HG03521 (cell line): ENCODE data around the gene HOXB8.

ENCODE experiments used
- ATAC-seq: cut with Tn5 transposase; IDR thresholded peaks from one replicate; pipeline ENCODE4 v1.9.1; 2021; ENCODE audit warnings: mild to moderate bottlenecking, moderate library complexity; ENCODE audit not compliant: unreplicated experiment

Gene HOXB8

DNA sequence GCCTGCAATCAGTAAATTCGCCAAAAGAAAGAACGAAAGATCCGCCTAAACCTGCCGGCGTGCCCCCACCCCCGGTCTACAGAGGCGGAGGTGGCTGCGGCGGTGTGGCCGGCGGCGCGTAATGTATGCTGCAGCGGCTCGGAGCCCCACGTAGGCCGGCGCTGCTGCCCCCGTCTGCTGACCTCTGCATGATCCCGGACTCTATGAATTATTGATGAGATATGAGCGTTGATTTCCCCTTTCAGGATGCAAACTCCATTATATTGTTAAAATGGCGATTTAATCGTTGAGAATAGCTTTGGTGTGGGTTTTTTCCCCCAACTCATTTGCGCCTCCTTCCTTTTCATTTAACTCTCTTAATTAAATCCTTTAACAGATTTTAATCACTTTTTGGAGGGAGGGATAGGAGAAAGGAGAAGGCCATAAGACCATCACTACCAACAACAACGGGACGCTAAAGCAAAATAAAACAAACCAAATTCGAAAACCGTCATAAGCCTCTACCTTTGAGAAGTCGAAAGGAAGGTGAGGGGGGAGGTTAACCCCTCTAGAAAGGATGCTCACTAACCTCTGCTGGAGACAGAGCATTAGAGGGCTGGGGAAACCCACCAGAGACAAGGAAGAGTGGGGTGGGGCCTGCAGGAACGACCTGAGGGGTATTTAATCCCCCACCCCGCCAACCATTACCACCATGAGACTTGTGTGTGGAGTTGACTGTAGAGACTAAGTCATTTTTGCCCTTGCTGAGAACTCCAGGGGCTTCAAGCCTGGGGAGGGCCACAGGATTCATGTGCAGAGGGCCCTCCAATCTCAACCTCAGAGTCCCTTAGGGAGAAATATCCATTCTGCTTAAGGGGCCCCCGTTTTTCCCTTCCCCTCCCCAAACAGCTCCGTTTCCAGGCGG is 28.5 kb downstream of the HOXB8 start:
- no peak for ATAC-seq

DNA sequence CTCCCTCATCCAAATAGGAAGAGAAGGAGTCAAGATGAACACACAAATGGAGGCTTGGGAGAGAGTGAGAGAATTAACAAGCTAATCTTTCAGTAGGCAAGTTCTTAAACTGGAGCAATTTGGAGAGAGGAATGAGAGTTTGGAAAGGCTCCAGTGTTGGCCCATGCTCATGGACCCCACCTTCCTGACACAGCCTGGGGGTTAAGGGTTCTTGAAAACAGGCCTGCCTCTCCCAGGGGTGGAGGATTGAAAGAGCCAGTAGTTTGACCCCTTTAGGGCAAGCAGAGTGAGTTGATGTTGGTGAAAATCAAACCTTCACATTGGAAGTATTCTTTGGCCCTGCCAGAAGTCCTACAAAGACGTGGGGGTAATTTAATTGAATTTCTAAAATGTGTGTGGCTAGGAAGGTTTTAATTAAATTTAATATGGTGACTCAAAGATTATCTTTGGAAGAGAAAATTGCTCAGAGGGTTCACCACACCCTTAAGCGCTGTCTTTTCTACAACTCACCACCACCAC is 30.8 kb downstream of the HOXB8 start:
- ATAC-seq, result no peak

DNA sequence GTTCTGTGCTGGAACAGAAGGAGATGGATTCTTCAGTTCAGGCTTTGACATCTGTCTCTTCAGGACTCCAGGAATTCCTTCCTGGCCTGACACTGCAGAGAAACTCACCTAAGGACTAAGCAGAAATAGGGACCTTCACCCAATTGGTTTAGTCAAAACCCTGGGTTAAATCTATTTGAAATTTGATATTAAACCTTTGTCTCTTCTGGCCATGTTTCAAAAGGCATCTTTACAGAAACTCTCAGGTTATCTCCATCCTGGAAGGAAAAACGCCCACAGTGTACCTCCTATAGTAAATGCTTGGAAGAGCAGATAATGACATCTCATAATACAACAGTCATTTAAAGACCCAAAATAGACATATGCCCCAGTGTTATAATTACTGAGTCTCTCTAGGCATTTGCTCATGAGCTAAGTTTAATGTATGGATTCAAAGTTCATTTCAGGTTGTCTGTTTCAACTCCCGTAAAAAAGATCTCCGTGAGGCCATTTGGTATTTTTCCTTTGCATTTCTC is 31.3 kb downstream of the HOXB8 start:
- no peak for ATAC-seq

DNA sequence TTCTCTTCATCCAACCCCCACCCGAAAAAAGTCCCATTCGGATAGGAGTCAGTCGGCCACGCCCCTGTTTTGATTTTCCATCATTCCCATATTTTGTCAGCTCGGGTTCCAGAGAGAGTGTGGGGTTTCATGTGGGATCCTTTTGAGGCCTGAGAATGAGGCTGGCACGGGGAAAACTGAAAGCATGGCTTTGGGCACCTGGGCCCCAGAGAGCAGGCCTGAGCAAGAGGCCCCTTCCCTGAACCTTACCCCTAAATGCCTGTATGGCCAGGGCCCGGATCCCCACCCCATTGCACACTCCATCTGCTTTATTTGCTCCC is 32.4 kb downstream of the HOXB8 start:
- no peak for ATAC-seq

DNA sequence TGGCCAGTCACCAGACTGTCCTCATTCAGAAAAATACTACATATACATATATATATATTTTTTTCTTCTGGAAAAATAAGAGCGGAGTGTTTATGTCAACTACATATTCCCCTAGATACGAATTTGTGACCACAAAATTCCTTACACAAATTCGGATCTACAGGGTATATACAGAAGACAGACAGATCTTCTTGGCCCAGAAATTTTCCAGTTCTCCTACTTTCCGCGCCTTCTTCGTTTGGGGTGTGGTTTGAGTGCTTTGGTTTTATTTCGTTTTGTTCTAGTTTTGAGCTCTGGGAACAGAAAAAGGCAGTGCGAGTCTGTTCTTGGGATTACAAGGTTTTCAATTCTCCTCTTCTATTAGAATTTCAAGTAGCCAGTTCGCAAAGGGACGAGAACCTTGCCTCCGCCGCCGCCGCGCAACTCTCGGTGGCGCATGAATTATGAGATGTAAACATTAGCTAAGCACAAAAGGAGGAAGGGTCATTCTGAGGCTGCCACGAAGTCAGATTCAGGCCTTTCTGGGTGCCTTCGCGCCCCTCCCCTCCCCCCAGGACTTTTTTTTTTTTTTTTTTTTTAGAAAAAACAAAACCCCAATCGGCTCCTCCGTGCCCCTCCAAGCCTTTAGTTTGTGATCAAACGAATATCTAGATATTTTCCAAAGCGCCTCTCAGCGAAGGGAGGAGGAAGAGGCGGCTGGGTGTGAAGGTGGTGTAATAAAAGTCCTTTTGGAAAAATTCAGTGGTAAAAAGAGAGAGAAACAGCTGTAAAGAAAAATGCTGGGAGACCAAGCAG is 35.1 kb downstream of the HOXB8 start:
- no peak for ATAC-seq

DNA sequence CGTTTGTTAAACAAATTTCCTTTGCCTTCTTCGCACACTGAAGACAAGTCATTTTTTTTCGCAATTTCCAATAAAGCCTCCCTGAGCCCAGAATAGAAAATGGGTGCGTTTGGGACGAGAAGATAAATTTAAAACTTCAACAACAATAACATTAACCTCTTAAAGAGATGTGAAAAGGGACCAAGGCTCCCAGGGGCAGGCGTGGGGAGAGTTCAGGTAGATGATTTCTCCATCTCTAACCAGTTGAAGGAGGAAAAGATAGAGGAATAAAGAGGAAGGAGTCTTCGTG is 35.7 kb downstream of the HOXB8 start:
- ATAC-seq, result no peak

DNA sequence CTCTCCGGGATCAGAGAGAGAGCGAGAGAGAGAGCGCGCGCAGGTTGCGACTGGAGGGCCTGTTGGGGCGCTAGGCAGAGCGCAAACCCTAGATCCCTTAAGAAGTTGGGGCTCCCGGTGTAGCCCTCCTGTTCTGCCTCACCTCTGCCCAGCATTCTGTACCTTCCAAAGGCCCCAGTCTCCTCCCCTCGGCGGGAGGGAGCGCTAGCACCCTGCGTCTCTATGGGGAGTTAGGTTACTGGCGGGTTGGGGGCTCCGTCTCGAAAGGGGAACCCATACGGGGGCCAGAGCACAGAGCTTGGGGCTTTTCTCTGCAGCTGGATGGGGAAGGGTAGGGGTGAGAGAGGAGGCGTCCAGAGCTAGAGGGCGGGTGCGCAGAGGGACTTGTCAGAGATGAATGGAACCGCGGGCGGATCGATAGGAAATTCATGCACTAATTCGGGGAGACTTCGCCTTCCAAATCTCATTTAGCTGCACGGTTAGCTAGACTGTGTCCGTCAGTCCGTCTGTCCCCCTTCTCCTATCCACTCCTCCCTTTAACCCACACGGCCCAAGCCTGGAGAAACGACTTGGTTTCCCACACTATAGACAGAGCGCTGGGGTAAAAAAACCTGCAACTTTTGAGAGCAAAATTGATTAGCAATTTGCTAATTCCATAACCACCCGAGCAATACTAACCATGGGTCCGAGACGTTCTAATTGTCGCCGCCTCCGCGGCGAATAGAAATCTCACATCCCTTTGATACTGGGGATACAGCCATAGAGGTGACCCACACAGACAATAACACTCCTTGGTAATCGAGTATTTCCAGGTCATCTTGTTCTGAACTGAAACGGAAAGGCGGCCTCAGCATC is 36.2 kb downstream of the HOXB8 start:
- ATAC-seq, result no peak

DNA sequence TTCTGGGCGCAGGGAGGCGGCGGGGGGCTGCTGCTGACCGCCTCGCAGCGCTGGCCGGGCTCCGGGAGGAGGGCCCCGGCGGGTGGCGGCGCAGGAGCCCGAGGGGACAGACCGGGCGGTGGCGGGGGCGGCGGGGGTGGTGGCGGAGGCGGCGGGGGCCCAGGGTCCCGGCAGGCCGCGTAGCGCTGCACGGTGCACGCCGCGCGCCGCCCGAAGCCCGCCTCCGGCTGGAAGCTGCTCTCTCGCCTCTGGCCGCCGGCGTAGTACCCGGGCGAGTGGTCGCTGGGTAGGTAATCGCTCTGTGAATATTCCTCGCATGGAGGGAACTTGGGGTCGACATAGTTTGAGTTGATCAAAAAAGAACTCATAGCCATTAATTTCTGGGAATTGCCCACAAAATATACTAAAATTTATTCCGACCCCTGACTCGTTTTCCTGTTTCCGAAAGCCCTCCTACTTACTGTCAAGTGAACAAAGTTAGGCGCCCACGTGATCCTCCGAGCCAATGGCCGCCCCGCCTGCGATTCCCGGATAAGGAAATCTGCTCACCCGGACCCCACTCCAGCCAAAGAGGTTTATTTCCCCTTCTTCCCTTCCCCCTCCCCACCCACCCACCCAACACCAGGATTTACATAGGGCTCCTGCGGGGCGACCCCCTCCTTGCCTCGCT is 37.0 kb downstream of the HOXB8 start, which contains the start of gene HOXB4:
Gene HOXB4, minus strand, starts transcription at position 405 of the 670 bp plus-strand sequence. Its CDS starts 31 bp downstream, at position 374.
- no peak for ATAC-seq

DNA sequence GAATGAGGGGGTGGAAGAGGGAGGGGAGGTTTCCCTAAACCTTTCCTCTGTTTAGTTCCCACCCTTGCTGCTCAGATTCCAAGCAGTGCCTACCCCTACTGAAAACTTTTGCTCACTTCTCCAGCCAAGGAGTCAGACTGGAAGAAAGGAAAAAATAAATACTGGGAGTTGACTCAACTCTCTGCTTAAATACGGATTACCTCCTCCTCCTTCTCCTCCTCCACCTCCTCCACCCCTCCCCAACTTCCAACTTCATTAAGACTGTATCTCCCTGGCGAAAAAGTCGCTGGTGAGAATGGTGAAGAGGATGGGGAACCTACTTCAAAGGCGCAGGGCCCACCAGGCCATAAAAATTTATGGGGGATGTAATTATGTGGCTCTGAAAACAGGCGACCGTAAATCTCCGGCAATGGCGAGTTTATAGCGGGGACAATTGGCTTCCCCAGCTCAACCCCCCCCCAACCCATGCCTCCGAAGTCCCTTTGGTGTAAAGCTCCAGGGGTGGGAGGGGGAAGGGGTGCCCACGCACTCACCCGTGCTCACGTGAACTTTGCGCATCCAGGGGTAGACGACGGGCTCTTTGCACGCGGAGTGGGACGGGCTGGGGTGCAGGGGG is 37.7 kb downstream of the HOXB8 start:
- no peak for ATAC-seq

DNA sequence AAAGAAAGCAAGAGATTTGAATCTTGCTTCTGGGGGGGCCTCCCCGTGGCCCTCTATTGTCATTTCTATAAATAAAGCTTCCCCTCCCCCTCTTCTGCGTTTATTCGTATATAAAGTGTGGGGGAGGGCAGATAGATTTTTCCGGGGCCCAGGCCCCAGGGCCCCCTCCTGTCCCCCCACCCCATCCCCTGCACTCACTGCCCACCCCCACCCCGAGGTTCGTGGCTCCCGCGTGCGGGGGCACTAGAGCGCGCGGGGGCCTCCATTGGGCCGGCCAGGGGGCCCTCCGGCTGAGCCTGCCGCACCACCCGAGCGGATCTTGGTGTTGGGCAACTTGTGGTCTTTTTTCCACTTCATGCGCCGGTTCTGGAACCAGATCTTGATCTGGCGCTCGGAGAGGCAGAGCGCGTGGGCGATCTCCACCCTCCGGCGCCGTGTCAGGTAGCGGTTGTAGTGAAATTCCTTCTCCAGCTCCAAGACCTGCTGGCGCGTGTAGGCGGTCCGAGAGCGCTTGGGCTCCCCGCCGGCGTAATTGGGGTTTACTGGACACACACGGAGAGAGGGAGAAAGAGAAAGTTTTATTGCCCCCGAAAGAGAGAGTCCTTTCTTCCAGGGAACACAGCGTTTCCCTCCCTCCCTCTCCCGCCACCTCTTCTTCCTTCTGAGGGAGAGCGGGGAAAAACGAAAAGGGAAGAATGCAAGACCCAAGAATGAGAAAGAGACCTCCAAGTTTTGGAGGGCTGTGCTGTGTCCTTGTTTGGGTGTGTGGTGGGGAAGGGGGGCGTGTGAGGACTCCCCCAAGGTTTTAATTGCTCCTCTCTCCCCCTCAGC is 38.4 kb downstream of the HOXB8 start:
- no peak for ATAC-seq

DNA sequence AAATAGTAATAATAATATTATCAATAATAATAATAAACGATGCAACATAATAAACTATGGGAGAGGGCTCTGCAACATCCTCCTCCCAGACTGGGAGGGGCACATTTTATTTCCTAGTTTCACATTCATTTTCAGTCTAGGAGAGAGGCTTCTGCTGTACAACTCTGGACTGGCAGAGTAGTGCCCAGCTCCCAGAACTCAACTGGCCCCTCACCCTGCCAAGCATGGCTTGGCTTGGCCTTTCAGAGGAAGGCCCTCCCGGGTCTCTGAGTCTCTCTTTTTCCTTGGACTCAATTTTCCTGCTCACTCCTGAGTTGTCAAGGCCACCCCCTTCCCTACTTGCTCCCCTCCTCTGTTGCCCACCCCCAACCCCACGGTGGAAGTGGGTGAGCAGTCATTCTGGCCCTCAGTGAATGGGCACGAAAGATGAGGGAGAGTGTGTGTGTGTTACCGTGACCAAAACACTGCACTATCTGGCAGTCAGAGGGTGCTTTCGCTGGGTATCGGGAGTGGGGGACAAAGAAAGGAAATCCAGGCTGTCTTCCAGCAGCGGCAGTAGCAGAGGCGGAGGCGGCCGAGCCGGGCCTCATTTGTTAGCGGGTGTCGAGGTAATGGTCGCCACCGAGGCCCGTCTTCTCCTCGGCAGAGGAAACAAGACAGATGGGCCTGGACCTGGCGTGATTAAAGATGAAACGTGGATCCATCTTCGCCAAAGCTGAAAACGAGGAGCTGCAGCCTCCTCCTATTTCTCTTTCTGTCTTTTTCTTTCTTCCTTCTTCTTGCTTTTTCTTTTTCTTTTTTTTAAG is 39.2 kb downstream of the HOXB8 start:
- ATAC-seq, result no peak

DNA sequence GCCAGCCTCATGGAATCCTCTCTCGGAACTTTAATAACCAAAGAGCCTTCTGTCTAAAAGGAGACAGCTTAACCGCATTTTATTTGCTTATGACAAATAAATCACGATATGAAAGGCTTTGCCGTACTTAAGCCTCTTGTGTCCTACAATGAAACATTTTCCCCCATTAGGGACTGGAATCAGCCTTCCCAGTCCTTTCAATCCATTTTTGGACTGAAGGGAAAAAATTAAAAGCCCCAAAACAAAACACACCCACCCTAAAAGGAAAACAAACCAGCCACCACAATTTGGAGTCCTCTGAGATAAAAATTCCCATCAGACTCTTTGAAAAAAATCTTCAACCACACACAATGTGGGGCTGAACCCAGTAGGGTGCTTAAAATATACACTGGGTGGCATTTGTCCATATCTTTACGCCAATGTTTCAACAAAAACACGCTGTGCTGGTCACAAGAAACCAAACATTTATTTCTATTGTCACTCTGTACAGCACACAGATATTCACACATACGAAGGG is 40.0 kb downstream of the HOXB8 start:
- no peak for ATAC-seq

DNA sequence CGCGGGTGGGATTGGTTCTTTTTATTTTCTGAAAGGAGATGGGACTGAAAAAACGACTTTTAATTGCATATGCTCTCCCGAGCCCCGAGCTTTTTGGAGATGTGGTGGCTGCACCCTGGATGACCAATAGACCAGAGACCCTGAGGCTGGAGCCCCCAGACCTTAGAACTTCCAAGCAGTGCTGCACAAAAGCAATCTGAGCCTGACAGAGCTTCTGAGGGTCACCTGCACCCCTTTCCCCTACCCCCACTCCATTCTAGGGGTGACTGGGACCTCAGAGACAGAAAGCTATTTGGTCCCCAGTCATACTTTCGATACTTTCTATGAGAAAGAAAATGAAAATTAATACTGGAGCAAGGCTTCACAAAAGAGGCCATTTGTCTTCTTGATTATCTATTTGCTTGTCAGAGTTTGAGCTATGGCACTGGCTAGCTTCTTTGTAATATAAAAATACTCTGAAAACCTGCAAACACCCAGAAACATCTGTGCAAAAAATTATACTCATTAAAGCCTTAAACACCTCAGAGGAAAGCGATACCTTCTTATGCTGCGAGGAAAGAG is 40.5 kb downstream of the HOXB8 start:
- ATAC-seq, result no peak

DNA sequence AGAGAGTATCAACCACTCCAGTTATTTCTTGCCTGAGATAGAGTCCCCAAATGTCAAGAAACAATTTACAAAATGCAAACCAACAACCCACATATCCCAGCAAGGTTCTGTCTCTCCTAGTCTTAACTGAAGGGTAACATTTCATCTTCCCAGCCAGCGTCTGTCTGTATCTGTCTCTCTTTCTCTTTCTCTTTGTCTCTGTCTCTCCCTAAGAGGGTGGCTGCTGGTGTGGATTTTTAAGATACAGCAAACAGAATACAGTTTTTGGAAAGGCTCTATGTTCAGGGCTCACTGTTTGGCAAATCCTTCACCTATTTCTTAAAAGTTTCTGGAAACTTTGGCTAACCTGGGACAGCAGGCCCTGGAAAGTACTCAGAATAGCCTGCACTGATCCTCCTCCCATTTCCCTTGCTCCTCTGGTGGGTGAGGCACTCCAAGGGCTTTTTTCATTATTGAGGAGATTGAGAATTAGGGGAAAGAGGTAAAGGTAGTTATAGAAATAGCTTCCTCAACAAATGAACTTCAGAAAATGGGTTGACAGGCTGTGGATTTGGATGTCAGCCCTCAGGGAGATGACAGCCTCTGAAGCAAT is 43.2 kb downstream of the HOXB8 start:
- ATAC-seq, result no peak

DNA sequence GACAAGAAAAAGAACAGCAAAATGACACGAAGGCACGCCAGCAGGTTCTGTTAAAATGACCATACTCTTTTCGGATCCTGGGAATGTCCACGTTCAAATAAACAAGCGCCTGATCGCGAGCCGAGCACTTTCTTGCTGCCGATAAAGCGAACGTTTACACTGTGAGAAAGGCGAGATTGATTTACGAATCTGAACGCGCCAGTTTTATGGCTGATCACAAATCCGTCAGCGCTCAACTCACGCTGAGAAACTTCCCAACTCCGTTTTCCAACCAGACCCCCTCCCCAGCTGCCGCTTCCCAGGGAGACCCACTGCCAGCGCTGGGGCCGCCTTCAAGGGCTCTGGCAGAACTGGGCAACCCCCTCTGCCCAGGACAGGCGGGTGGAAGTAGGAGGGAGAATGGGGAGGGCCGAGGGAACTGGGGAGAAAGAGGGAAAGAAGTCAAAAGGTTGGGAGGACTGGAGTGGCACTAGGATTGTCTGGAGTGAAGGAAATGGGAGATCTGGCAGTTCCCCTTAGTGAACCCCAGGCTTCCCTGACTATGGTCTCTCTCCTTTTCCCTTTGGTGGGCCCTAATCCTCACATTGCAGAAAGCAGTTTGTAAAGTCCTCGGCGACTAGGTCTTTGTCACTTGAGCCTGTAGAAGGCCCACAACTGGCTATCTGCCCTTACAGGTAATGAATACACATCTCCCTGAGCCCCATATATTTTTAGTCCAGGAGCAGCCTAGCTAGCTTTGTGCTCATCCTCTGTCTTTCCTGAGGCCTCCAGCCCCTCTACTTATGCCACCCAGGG is 43.9 kb downstream of the HOXB8 start:
- no peak for ATAC-seq

DNA sequence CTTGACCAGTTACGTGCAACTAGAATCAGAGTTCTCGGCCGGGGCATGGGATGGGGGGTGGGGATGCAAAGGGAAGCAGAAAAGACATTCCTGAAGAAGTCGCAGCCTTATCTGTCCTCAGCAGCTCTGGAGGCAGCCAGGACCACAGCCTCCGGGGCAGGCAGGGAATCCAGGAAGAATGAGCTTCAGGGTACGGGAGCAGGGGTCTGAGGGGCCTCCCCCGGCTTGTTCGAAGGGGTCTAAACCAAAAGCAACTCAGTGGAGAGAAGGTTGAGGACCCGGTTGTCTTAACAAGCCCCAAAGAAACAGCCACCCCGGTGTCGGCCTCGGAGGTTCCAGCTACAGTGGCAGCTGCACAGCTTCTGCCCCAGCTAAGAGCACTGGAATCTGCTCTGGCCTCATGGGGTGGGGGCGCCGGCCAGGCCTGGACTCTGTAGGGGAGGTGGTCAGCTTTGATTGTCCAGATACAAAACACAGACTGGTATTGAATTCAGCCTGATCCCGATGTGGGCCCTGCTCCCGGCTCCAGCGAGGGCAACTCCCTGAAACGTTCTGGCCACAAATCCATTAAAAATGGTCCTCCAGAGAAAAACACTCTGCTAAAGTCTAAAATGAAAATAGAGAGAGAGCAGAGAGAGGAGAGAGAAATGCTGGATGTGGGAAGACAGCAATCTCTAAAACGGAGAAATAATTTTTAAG is 44.6 kb downstream of the HOXB8 start:
- no peak for ATAC-seq
